Smooth muscle cell (in vitro differentiated cells): ENCODE data around the gene GNAL. TPM values are rescaled to one million over a fixed set of nuclear protein-coding genes. Genes with fewer than 3 reads are reported as not detected.
"Not testable (repeated sequence)": the region's sequence is repeated elsewhere in the genome, so short reads cannot be mapped to it uniquely, and the experiment has no call there.

Experiments used
- DNase-seq: peaks from one replicate; lab custom pipeline; 2025; ENCODE audit not compliant: unreplicated experiment; lab: John Stamatoyannopoulos, UW
- H2AFZ ChIP-seq: fragments of 200-600 bp; sonication (generic); 2 replicates; pipeline ENCODE4 v1.6.0; 2016; ENCODE audit warnings: antibody characterized with exemption, low read depth, mild to moderate bottlenecking
- H3F3A ChIP-seq: fragments of 200-600 bp; sonication (generic); 2 replicates; pipeline ENCODE4 v1.6.0; 2017; ENCODE audit warnings: antibody characterized with exemption, low read depth
- H3K27ac ChIP-seq: fragments of 200-600 bp; sonication (generic); 2 replicates; pipeline ENCODE4 v1.5.1; 2016; ENCODE audit warnings: low read depth, mild to moderate bottlenecking
- H3K27me3 ChIP-seq: fragments of 200-600 bp; sonication (generic); 2 replicates; pipeline ENCODE4 v1.6.1; 2016; ENCODE audit warnings: low read depth, mild to moderate bottlenecking
- H3K36me3 ChIP-seq: fragments of 200-600 bp; sonication (generic); 2 replicates; pipeline ENCODE4 v1.5.1; 2016; ENCODE audit warnings: low read depth
- H3K4me1 ChIP-seq: fragments of 200-600 bp; sonication (generic); 2 replicates; pipeline ENCODE4 v1.5.1; 2016; ENCODE audit warnings: low read depth
- H3K4me2 ChIP-seq: fragments of 200-600 bp; sonication (generic); 2 replicates; pipeline ENCODE4 v1.6.0; 2016; ENCODE audit warnings: mild to moderate bottlenecking
- H3K4me3 ChIP-seq: fragments of 200-600 bp; sonication (generic); 2 replicates; pipeline ENCODE4 v1.5.1; 2016; ENCODE audit warnings: mild to moderate bottlenecking
- H3K79me2 ChIP-seq: fragments of 200-600 bp; sonication (generic); 2 replicates; pipeline ENCODE4 v1.6.0; 2016; ENCODE audit warnings: low read depth, mild to moderate bottlenecking
- H3K9ac ChIP-seq: fragments of 200-600 bp; sonication (generic); 2 replicates; pipeline ENCODE4 v1.6.0; 2016; ENCODE audit warnings: low read depth
- H3K9me3 ChIP-seq: fragments of 200-600 bp; sonication (generic); replicated peaks from 2 replicates; pipeline ENCODE4 v1.5.1; 2016; ENCODE audit warnings: low read depth
- H4K20me1 ChIP-seq: fragments of 200-600 bp; sonication (generic); 2 replicates; pipeline ENCODE4 v1.6.0; 2016; ENCODE audit warnings: low read depth
- CTCF ChIP-seq: fragments of 200-600 bp; sonication (generic); IDR thresholded peaks from 2 replicates; pipeline ENCODE4 v1.5.1; 2017; ENCODE audit warnings: borderline replicate concordance, mild to moderate bottlenecking, antibody characterized with exemption; ENCODE audit not compliant: insufficient read depth, poor library complexity, severe bottlenecking
- WGBS: methylation state at CpG from one replicate; pipeline ENCODE4 v1.1.7; 2016; ENCODE audit warnings: low lambda C conversion rate; 5-methylcytosine and 5-hydroxymethylcytosine counted together
- polyA plus RNA-seq: library from polyadenylated mRNA; unstranded; fragments of >200 nt; fragmentation: Nextera tagmentation; extraction: Ambion mirVana; gene quantifications from 2 replicates; pipeline ENCODE4 v1.2.1, GENCODE V29; 2016
- total RNA-seq: library from RNA; depleted of rRNA; stranded (reverse); fragments of >200 nt; gene quantifications from 2 replicates; pipeline ENCODE4 v1.2.3, GENCODE V29; 2014

The GNAL gene
- total and polyA plus RNA-seq, 2 experiments from 2014 or later = 1.6 to 5.8 TPM

- Histone ChIP-seq H3K27ac (peak overlapping the region; percentile 100), H3K4me1 (peaks cover 20% of the 10 kb centered on the region), H3K4me2 (peak overlapping the region; percentile 99), H3K27me3 (no peaks in the 10 kb centered on the region), H2AFZ (peak overlapping the region; percentile 89), H3K4me3 (peak overlapping the region; percentile 100), H3K9ac (peak overlapping the region; percentile 100), H3F3A (peaks cover under 1% of the 10 kb centered on the region), H3K36me3 (no peaks in the 10 kb centered on the region), H4K20me1 (peaks cover 23% of the 10 kb centered on the region), H3K9me3 (no peaks in the 10 kb centered on the region), H3K79me2 (peaks cover 27% of the 10 kb centered on the region)
- no peak for TF ChIP-seq CTCF
- 17% methylated on average over 10 of the region's 10 CpGs for WGBS
- no peak for DNase-seq
Observed at GRCh38 chr18:11850821-11851145, 161.7 kb downstream of the GNAL start.

GRCh38 chr18:11851146-11851805, 162.2 kb downstream of the GNAL start, which contains the start of gene CHMP1B:
Gene CHMP1B (plus strand): TSS chr18:11851413. CDS start chr18:11851512, 99 bp downstream.
- Histone ChIP-seq H3K4me1 (peaks cover 20% of the 10 kb centered on the region), H3K4me2 (peak within 1 kb of the TSS; percentile 99), H3K4me3 (peak within 1 kb of the TSS; percentile 100), H3F3A (peaks cover 5% of the 10 kb centered on the region), H2AFZ (peak within 1 kb of the TSS; percentile 89), H3K9ac (peak within 1 kb of the TSS; percentile 100), H3K79me2 (peaks cover 27% of the 10 kb centered on the region), H3K36me3 (no peaks in the 10 kb centered on the region), H3K9me3 (no peaks in the 10 kb centered on the region), H4K20me1 (peaks cover 23% of the 10 kb centered on the region), H3K27me3 (no peaks in the 10 kb centered on the region), H3K27ac (peak within 1 kb of the TSS; percentile 100)
- DNase-seq = peak; percentile 85
- TF ChIP-seq CTCF = no peak
- WGBS = under 1% methylated on average over 53 of the region's 53 CpGs

GRCh38 chr18:11851806-11852337, 162.8 kb downstream of the GNAL start:
- H3K79me2 ChIP-seq = peaks cover 27% of the 10 kb centered on the region
- peaks cover 25% of the 10 kb centered on the region for H3K4me1 ChIP-seq
- H3K4me2 ChIP-seq = peak overlapping the region; percentile 99
- DNase-seq = no peak
- H3K27ac ChIP-seq = peak overlapping the region; percentile 100
- H4K20me1 ChIP-seq = peaks cover 23% of the 10 kb centered on the region
- H3K27me3 ChIP-seq = no peaks in the 10 kb centered on the region
- WGBS = under 1% methylated on average over 23 of the region's 23 CpGs
- peak overlapping the region; percentile 100 for H3K9ac ChIP-seq
- H2AFZ ChIP-seq = no peak overlapping the region
- no peaks in the 10 kb centered on the region for H3K36me3 ChIP-seq
- peaks cover 11% of the 10 kb centered on the region for H3F3A ChIP-seq
- H3K9me3 ChIP-seq = no peaks in the 10 kb centered on the region
- H3K4me3 ChIP-seq = peak overlapping the region; percentile 100
- no peak for TF ChIP-seq CTCF

- over 99% methylated on average over 6 of the region's 6 CpGs for WGBS
Observed at GRCh38 chr18:11854554-11854953, 165.5 kb downstream of the GNAL start.

More at GRCh38 chr18:11854554-11854953, 165.5 kb downstream of the GNAL start:
- H3K27me3 ChIP-seq, H3K9me3 ChIP-seq, DNase-seq, H3K4me3 ChIP-seq, H3K9ac ChIP-seq, H3K4me2 ChIP-seq, H3K27ac ChIP-seq, H3K36me3 ChIP-seq, H2AFZ ChIP-seq: not testable (repeated sequence)
- Histone ChIP-seq H3K4me1 (peaks cover 30% of the 10 kb centered on the region), H3F3A (peaks cover 21% of the 10 kb centered on the region), H4K20me1 (peaks cover 23% of the 10 kb centered on the region), H3K79me2 (peaks cover 27% of the 10 kb centered on the region)
